Smooth muscle cell (in vitro differentiated cells): Measurements from ENCODE around the gene SCFD2. TPM values are rescaled to one million over a fixed set of nuclear protein-coding genes. Genes with fewer than 3 reads are reported as not detected.

Source experiments
- DNase-seq: peaks from one replicate; lab custom pipeline; 2025; ENCODE audit not compliant: unreplicated experiment; lab: John Stamatoyannopoulos, UW
- H2AFZ ChIP-seq: fragments of 200-600 bp; sonication (generic); 2 replicates; pipeline ENCODE4 v1.6.0; 2016; ENCODE audit warnings: antibody characterized with exemption, low read depth, mild to moderate bottlenecking
- H3F3A ChIP-seq: fragments of 200-600 bp; sonication (generic); 2 replicates; pipeline ENCODE4 v1.6.0; 2017; ENCODE audit warnings: antibody characterized with exemption, low read depth
- H3K27ac ChIP-seq: fragments of 200-600 bp; sonication (generic); 2 replicates; pipeline ENCODE4 v1.5.1; 2016; ENCODE audit warnings: low read depth, mild to moderate bottlenecking
- H3K27me3 ChIP-seq: fragments of 200-600 bp; sonication (generic); 2 replicates; pipeline ENCODE4 v1.6.1; 2016; ENCODE audit warnings: low read depth, mild to moderate bottlenecking
- H3K36me3 ChIP-seq: fragments of 200-600 bp; sonication (generic); 2 replicates; pipeline ENCODE4 v1.5.1; 2016; ENCODE audit warnings: low read depth
- H3K4me1 ChIP-seq: fragments of 200-600 bp; sonication (generic); 2 replicates; pipeline ENCODE4 v1.5.1; 2016; ENCODE audit warnings: low read depth
- H3K4me2 ChIP-seq: fragments of 200-600 bp; sonication (generic); 2 replicates; pipeline ENCODE4 v1.6.0; 2016; ENCODE audit warnings: mild to moderate bottlenecking
- H3K4me3 ChIP-seq: fragments of 200-600 bp; sonication (generic); 2 replicates; pipeline ENCODE4 v1.5.1; 2016; ENCODE audit warnings: mild to moderate bottlenecking
- H3K79me2 ChIP-seq: fragments of 200-600 bp; sonication (generic); 2 replicates; pipeline ENCODE4 v1.6.0; 2016; ENCODE audit warnings: low read depth, mild to moderate bottlenecking
- H3K9ac ChIP-seq: fragments of 200-600 bp; sonication (generic); 2 replicates; pipeline ENCODE4 v1.6.0; 2016; ENCODE audit warnings: low read depth
- H3K9me3 ChIP-seq: fragments of 200-600 bp; sonication (generic); replicated peaks from 2 replicates; pipeline ENCODE4 v1.5.1; 2016; ENCODE audit warnings: low read depth
- H4K20me1 ChIP-seq: fragments of 200-600 bp; sonication (generic); 2 replicates; pipeline ENCODE4 v1.6.0; 2016; ENCODE audit warnings: low read depth
- WGBS: methylation state at CpG from one replicate; pipeline ENCODE4 v1.1.7; 2016; ENCODE audit warnings: low lambda C conversion rate; 5-methylcytosine and 5-hydroxymethylcytosine counted together
- polyA plus RNA-seq: library from polyadenylated mRNA; unstranded; fragments of >200 nt; fragmentation: Nextera tagmentation; extraction: Ambion mirVana; gene quantifications from 2 replicates; pipeline ENCODE4 v1.2.1, GENCODE V29; 2016
- total RNA-seq: library from RNA; depleted of rRNA; stranded (reverse); fragments of >200 nt; gene quantifications from 2 replicates; pipeline ENCODE4 v1.2.3, GENCODE V29; 2014
- TF ChIP-seq, protein P1 (sequence below): fragments of 200-600 bp; sonication (generic); IDR thresholded peaks from 2 replicates; pipeline ENCODE4 v1.5.1; 2017; ENCODE audit warnings: borderline replicate concordance, mild to moderate bottlenecking, antibody characterized with exemption; ENCODE audit not compliant: insufficient read depth, poor library complexity, severe bottlenecking

SCFD2 gene
- total and polyA plus RNA-seq, 2 experiments from 2014 or later, result 7.8 to 11.4 TPM

DNA sequence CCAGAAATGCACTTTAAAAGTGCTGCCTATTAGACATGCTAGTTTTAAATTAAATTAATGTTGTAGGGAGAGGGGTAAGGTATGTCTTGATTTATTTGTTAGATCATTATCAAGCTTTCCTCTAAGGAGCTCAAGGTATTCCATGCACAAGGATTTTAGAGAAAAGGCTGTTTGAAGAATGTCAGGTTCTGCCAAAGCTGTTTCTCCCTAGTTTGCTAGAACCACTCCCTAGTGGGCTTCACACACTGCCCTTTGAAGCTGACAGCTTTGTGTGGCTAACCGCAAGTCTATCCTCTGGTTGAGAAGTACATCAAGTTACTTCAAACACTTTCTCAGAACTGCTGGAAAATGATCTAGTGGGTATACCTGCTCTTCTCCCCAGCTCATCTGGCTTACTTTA, 471.4 kb downstream of the SCFD2 start:
- H3K4me1 ChIP-seq, result no peaks in the 10 kb centered on the region
- H3K79me2 ChIP-seq, result no peaks in the 10 kb centered on the region
- H2AFZ ChIP-seq, result no peak overlapping the region
- DNase-seq, result no peak
- H3K4me3 ChIP-seq, result no peak overlapping the region
- TF ChIP-seq, protein P1, sequence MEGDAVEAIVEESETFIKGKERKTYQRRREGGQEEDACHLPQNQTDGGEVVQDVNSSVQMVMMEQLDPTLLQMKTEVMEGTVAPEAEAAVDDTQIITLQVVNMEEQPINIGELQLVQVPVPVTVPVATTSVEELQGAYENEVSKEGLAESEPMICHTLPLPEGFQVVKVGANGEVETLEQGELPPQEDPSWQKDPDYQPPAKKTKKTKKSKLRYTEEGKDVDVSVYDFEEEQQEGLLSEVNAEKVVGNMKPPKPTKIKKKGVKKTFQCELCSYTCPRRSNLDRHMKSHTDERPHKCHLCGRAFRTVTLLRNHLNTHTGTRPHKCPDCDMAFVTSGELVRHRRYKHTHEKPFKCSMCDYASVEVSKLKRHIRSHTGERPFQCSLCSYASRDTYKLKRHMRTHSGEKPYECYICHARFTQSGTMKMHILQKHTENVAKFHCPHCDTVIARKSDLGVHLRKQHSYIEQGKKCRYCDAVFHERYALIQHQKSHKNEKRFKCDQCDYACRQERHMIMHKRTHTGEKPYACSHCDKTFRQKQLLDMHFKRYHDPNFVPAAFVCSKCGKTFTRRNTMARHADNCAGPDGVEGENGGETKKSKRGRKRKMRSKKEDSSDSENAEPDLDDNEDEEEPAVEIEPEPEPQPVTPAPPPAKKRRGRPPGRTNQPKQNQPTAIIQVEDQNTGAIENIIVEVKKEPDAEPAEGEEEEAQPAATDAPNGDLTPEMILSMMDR, result no peak
- 94% methylated on average over 1 of the region's 1 CpG for WGBS
- H3K9me3 ChIP-seq, result no peaks in the 10 kb centered on the region
- H3F3A ChIP-seq, result no peaks in the 10 kb centered on the region
- H3K27me3 ChIP-seq, result no peaks in the 10 kb centered on the region
- no peaks in the 10 kb centered on the region for H4K20me1 ChIP-seq
- no peak overlapping the region for H3K4me2 ChIP-seq
- no peak overlapping the region for H3K27ac ChIP-seq
- no peaks in the 10 kb centered on the region for H3K36me3 ChIP-seq
- no peak overlapping the region for H3K9ac ChIP-seq

DNA sequence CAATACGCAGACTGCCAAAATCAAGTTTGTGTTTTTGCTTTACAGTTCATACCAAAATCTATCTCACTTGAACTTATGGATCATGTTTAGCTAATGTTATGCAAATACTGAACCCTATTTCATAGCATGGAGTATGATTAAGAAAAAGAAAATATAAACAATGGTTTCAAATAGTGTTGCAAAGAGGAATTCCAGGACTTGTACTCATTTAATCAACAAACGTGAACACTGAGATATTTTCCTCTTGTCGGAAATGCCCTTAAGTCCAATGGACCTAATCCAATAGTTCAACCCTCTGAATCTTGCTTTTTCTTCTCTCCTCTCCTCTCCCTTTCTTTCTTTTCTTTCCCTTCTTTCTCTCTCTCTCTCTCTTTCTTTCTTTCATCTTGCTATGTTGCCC, 473.0 kb downstream of the SCFD2 start:
- Histone ChIP-seq H3K4me1 (no peaks in the 10 kb centered on the region), H3K9me3 (no peaks in the 10 kb centered on the region), H3K27me3 (no peaks in the 10 kb centered on the region), H3K4me2 (no peak overlapping the region), H3K36me3 (no peaks in the 10 kb centered on the region), H2AFZ (no peak overlapping the region), H3F3A (no peaks in the 10 kb centered on the region), H3K4me3 (no peak overlapping the region), H3K9ac (no peak overlapping the region), H3K27ac (no peak overlapping the region), H4K20me1 (no peaks in the 10 kb centered on the region), H3K79me2 (no peaks in the 10 kb centered on the region)
- no peak for DNase-seq
- TF ChIP-seq, protein P1, result no peak
- 90% methylated on average over 3 of the region's 3 CpGs for WGBS

DNA sequence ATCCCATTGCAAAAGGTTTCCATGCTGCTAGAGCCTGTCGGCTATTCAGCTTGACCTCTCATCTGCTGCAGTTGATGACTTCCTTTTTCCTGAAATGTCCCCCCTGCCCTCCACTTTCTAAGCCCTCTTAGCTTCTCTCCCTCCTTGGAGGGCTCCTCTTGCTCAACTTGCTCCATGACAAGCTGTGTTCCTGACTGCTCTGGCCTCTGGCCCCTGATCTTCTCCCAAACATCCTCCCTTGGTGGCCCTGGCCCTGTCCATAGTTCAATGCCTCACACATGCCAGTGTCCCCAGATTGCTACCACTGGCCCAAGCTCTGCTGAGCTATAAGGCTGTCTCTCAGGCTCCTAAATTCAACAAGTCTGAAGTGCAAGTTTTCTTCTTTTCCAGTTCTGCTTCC, 474.1 kb downstream of the SCFD2 start:
- H4K20me1 ChIP-seq, result no peaks in the 10 kb centered on the region
- no peaks in the 10 kb centered on the region for H3F3A ChIP-seq
- WGBS, result 79% methylated on average over 1 of the region's 1 CpG
- no peak overlapping the region for H3K4me2 ChIP-seq
- H3K79me2 ChIP-seq, result no peaks in the 10 kb centered on the region
- no peak overlapping the region for H3K4me3 ChIP-seq
- no peak overlapping the region for H3K9ac ChIP-seq
- TF ChIP-seq, protein P1, result no peak
- no peaks in the 10 kb centered on the region for H3K36me3 ChIP-seq
- H3K27ac ChIP-seq, result no peak overlapping the region
- no peaks in the 10 kb centered on the region for H3K9me3 ChIP-seq
- H3K4me1 ChIP-seq, result no peaks in the 10 kb centered on the region
- no peak overlapping the region for H2AFZ ChIP-seq
- H3K27me3 ChIP-seq, result no peaks in the 10 kb centered on the region
- no peak for DNase-seq

DNA sequence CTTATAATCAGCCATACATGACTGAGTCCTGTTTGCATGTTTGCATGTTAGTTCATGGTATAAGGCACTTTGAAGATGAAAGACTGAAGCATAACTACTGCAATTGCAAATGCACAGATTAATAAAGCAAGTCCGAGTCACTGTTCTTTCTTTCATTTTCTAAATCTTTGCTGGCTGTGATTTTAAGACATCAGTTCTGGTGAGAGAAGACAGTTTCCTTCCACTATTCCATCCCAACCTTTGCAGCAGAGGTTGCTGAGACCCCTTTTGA, 475.4 kb downstream of the SCFD2 start:
- Histone ChIP-seq H3K79me2 (no peaks in the 10 kb centered on the region), H3K4me1 (no peaks in the 10 kb centered on the region), H3K4me2 (no peak overlapping the region), H3K27me3 (no peaks in the 10 kb centered on the region), H4K20me1 (no peaks in the 10 kb centered on the region), H3K9me3 (no peaks in the 10 kb centered on the region), H3K36me3 (no peaks in the 10 kb centered on the region), H3K27ac (no peak overlapping the region), H3K9ac (no peak overlapping the region), H3F3A (no peaks in the 10 kb centered on the region), H2AFZ (no peak overlapping the region), H3K4me3 (no peak overlapping the region)
- TF ChIP-seq, protein P1, result no peak
- 97% methylated on average over 1 of the region's 1 CpG for WGBS
- DNase-seq, result no peak
